H1 (cell line): ENCODE data around the gene ZMIZ1. TPM values are rescaled to one million over a fixed set of nuclear protein-coding genes. Genes with fewer than 3 reads are reported as not detected.
A peak's percentile ranks its signal among the peaks of the same experiment; 100 is the strongest.

Source experiments
- CTCF ChIA-PET: fragments of 300-600 bp; sonication (Branson Sonifier 250); formaldehyde crosslinking; loops from one replicate; lab custom pipeline; 2021; ENCODE audit not compliant: partially characterized antibody; lab: Charles Lee
- POLR2A ChIA-PET: fragments of 300-600 bp; sonication (Branson Sonifier 250); formaldehyde crosslinking; loops from one replicate; lab custom pipeline; 2021; ENCODE audit warnings: inconsistent platforms; ENCODE audit not compliant: partially characterized antibody; lab: Charles Lee
- DNase-seq, 2 experiments: peaks; one replicate each; pipeline versions ENCODE4 v3.0.0 to v3.0.0-alpha.2; 2010 to 2022; ENCODE audit warnings: low spot score in 2 of 2, low read depth in 1 of 2, mixed read lengths in 1 of 2
- FAIRE-seq: peaks from 2 replicates; lab custom pipeline; 2011; peaks lifted over from hg19 to GRCh38; lab: Jason Lieb, UNC
- H2AFZ ChIP-seq: 2 replicates; pipeline ENCODE4 v1.8.1; 2012; ENCODE audit warnings: low read length, inconsistent platforms
- H2AK5ac ChIP-seq: 2 replicates; pipeline ENCODE4 v1.6.1; 2013; ENCODE audit warnings: low read depth, low read length
- H2BK120ac ChIP-seq: replicated peaks from 2 replicates; pipeline ENCODE3; 2013; ENCODE audit warnings: low read depth, low read length, inconsistent platforms
- H2BK12ac ChIP-seq: 2 replicates; pipeline ENCODE4 v1.6.1; 2013; ENCODE audit warnings: low read depth, low read length
- H2BK15ac ChIP-seq: 2 replicates; pipeline ENCODE4 v1.6.1; 2013; ENCODE audit warnings: low read length
- H2BK20ac ChIP-seq: 2 replicates; pipeline ENCODE4 v1.6.1; 2013; ENCODE audit warnings: low read length
- H2BK5ac ChIP-seq: 2 replicates; pipeline ENCODE4 v1.6.1; 2013; ENCODE audit warnings: low read depth, low read length
- H3K14ac ChIP-seq: 2 replicates; pipeline ENCODE4 v1.6.1; 2013; ENCODE audit warnings: inconsistent platforms; ENCODE audit not compliant: insufficient read length
- H3K18ac ChIP-seq: 2 replicates; pipeline ENCODE4 v1.6.1; 2013; ENCODE audit warnings: low read length; ENCODE audit errors: extremely low read depth
- H3K23ac ChIP-seq: 2 replicates; pipeline ENCODE4 v1.6.1; 2013; ENCODE audit warnings: inconsistent platforms; ENCODE audit not compliant: insufficient read length
- H3K23me2 ChIP-seq: 2 replicates; pipeline ENCODE4 v1.6.1; 2013; ENCODE audit warnings: low read depth, low read length
- H3K27ac ChIP-seq: 2 replicates; pipeline ENCODE4 v1.6.1; 2011; ENCODE audit warnings: low read depth, low read length, inconsistent platforms
- H3K27me3 ChIP-seq, 4 experiments: replicated peaks in 1 of 4; 1 replicate in 1 of 4; 2 replicates in 3 of 4; pipeline versions ENCODE4 v1.6.1 to v1.8.1; 2011 to 2013; ENCODE audit warnings: low read length in 3 of 4, mild to moderate bottlenecking in 3 of 4, inconsistent platforms in 2 of 4, mixed read lengths in 2 of 4, moderate library complexity in 1 of 4; ENCODE audit not compliant: control insufficient read depth in 3 of 4, insufficient read depth in 3 of 4; ENCODE audit errors: extremely low read depth in 1 of 4
- H3K36me3 ChIP-seq, 4 experiments: 2 replicates each; pipeline versions ENCODE4 v1.6.1 to v1.8.1; 2011 to 2013; ENCODE audit warnings: mild to moderate bottlenecking in 4 of 4, low read length in 3 of 4, moderate library complexity in 2 of 4, control low read depth in 1 of 4, inconsistent platforms in 1 of 4; ENCODE audit not compliant: insufficient read depth in 4 of 4, control insufficient read depth in 2 of 4
- H3K4ac ChIP-seq: replicated peaks from 2 replicates; pipeline ENCODE3; 2013; ENCODE audit warnings: low read length, low read depth, mixed read lengths, inconsistent platforms; ENCODE audit not compliant: insufficient read length
- H3K4me1 ChIP-seq, 4 experiments: replicated peaks in 1 of 4; 1 replicate in 1 of 4; 2 replicates in 3 of 4; pipeline versions ENCODE4 v1.6.1 to v1.8.1; 2011 to 2013; ENCODE audit warnings: low read length in 3 of 4, inconsistent platforms in 2 of 4, mixed read lengths in 1 of 4; ENCODE audit not compliant: insufficient read depth in 4 of 4, control insufficient read depth in 3 of 4
- H3K4me2 ChIP-seq, 2 experiments: 2 replicates each; pipeline versions ENCODE4 v1.6.1 to v1.8.1; 2011 to 2013; ENCODE audit warnings: low read depth in 2 of 2, low read length in 2 of 2, control low read depth in 1 of 2, inconsistent platforms in 1 of 2, mild to moderate bottlenecking in 1 of 2; ENCODE audit not compliant: insufficient read depth in 1 of 2
- H3K4me3 ChIP-seq, 4 experiments: fragments of 200-600, 300-600 bp in 1 of 4; sonication (generic), shearing (Covaris generic), sonication (Bioruptor Twin) in 1 of 4; 2 replicates each; pipeline versions ENCODE4 v1.5.1 to v1.8.1; 2011 to 2016; ENCODE audit warnings: low read length in 4 of 4, low read depth in 3 of 4, control low read depth in 2 of 4, inconsistent platforms in 2 of 4, mild to moderate bottlenecking in 2 of 4, mixed read lengths in 1 of 4, moderate library complexity in 1 of 4; ENCODE audit not compliant: insufficient read depth in 2 of 4; ENCODE audit errors: extremely low read depth in 1 of 4
- H3K56ac ChIP-seq: replicated peaks from 2 replicates; pipeline ENCODE3; 2013; ENCODE audit warnings: low read depth, mild to moderate bottlenecking, mixed read lengths, low read length, inconsistent platforms; ENCODE audit not compliant: insufficient read length
- H3K79me1 ChIP-seq: 2 replicates; pipeline ENCODE4 v1.6.1; 2013; ENCODE audit warnings: low read depth, low read length, control low read depth
- H3K79me2 ChIP-seq, 2 experiments: 2 replicates each; pipeline versions ENCODE4 v1.6.1 to v1.8.1; 2012 to 2013; ENCODE audit warnings: low read length in 2 of 2, mild to moderate bottlenecking in 2 of 2, inconsistent platforms in 1 of 2; ENCODE audit not compliant: insufficient read depth in 2 of 2, control insufficient read depth in 1 of 2
- H3K9ac ChIP-seq, 4 experiments: replicated peaks in 1 of 4; 1 replicate in 1 of 4; 2 replicates in 3 of 4; pipeline versions ENCODE4 v1.6.1 to v1.8.1; 2011 to 2013; ENCODE audit warnings: low read depth in 3 of 4, low read length in 3 of 4, control low read depth in 2 of 4, mild to moderate bottlenecking in 2 of 4, moderate library complexity in 2 of 4, inconsistent platforms in 1 of 4; ENCODE audit errors: extremely low read depth in 1 of 4
- H3K9me3 ChIP-seq, 2 experiments: 2 replicates each; pipeline versions ENCODE4 v1.6.1 to v1.8.1; 2012 to 2013; ENCODE audit warnings: mild to moderate bottlenecking in 2 of 2, moderate library complexity in 2 of 2, control low read depth in 1 of 2, inconsistent platforms in 1 of 2, low read depth in 1 of 2, low read length in 1 of 2, mixed read lengths in 1 of 2; ENCODE audit not compliant: insufficient read depth in 2 of 2
- H4K20me1 ChIP-seq, 2 experiments: replicated peaks in 1 of 2; 2 replicates each; pipeline versions ENCODE3 to v1.8.1; 2011 to 2013; ENCODE audit warnings: inconsistent platforms in 2 of 2, low read length in 2 of 2, mild to moderate bottlenecking in 1 of 2; ENCODE audit not compliant: insufficient read depth in 2 of 2, control insufficient read depth in 1 of 2
- H4K5ac ChIP-seq: 2 replicates; pipeline ENCODE4 v1.6.1; 2013; ENCODE audit warnings: low read length, low read depth, mixed read lengths, inconsistent platforms; ENCODE audit not compliant: insufficient read length
- H4K8ac ChIP-seq: 2 replicates; pipeline ENCODE4 v1.8.0; 2013; ENCODE audit warnings: mild to moderate bottlenecking, moderate library complexity, low read length, inconsistent platforms; ENCODE audit not compliant: insufficient read depth; ENCODE audit errors: extremely low read depth
- H4K91ac ChIP-seq: replicated peaks from 2 replicates; pipeline ENCODE3; 2013; ENCODE audit warnings: low read length, mixed read lengths, inconsistent platforms; ENCODE audit not compliant: insufficient read length
- RAD21 ChIP-seq, 2 experiments: IDR thresholded peaks in 1 of 2; conservative IDR thresholded peaks in 1 of 2; 2 replicates each; pipeline ENCODE4 v1.6.1; 2011; ENCODE audit warnings: low read depth in 2 of 2, low read length in 2 of 2, improper control_type of control experiment in 1 of 2, inconsistent platforms in 1 of 2, mild to moderate bottlenecking in 1 of 2, moderate library complexity in 1 of 2
- YY1 ChIP-seq: IDR thresholded peaks from 2 replicates; pipeline ENCODE4 v1.6.1; 2011; ENCODE audit warnings: low read depth, mild to moderate bottlenecking, low read length
- WGBS, 2 experiments: shearing (Covaris generic) in 1 of 2; methylation state at CpG; one replicate each; pipeline versions ENCODE4 v1.1.6 to v1.1.7; 2013 to 2015; ENCODE audit warnings: low lambda C conversion rate in 2 of 2, mixed read lengths in 2 of 2, inconsistent platforms in 1 of 2, low coverage in 1 of 2, missing lambda C conversion rate in 1 of 2; ENCODE audit not compliant: insufficient replicate concordance in 2 of 2, insufficient coverage in 1 of 2, insufficient read length in 1 of 2; ENCODE audit errors: extremely low coverage in 1 of 2, missing lambda C conversion rate in 1 of 2; 5-methylcytosine and 5-hydroxymethylcytosine counted together
- polyA plus RNA-seq, 7 experiments: library from polyadenylated mRNA; depleted of rRNA in 3 of 7; stranded (reverse) in 5 of 7; unstranded in 2 of 7; fragments of >200 nt in 5 of 7; fragments of 200-250 nt in 2 of 7; gene quantifications; 1 replicate in 5 of 7; 2 replicates in 1 of 7; 4 replicates in 1 of 7; pipeline versions ENCODE4 v1.2.1 to v1.2.3, GENCODE V29; 2011 to 2013; ENCODE audit warnings: missing spikeins in 2 of 7, mixed read lengths in 2 of 7
- total RNA-seq: library from RNA; stranded (reverse); fragmentation: NEBNext Ultra II Directional; extraction: Animal tissue kit (Norgen Biotek cat#: 25700); gene quantifications from 2 replicates; pipeline ENCODE4 v1.2.1, GENCODE V29; 2021

Gene ZMIZ1
- total and polyA plus RNA-seq, 2 of the 8 experiments (the other 6 are each of a cell fraction or from before 2014, with no cell fraction given) = 8.1 to 28.0 TPM

DNA sequence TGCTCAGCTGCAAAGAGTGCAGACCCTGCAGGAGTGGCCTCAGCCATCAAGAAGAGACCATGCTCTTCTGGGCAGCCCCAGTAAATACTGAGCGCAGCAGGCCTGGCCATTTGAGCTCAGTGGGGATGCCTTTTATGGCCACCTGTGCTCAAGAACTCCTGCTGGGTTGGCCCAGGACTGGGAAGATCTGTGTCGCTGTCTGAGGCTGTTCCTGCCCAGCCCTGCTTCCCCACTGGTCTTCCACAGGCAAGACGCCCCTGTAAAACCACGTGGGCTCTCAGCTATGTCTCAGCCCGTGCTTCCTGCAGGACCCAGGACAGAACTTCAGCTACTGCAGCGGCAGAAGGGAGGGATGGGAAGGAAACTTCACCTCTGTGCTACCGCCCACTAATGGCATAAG, 268.0 kb downstream of the ZMIZ1 start:
- no peak overlapping the region for H2BK20ac ChIP-seq
- H3K4me1 ChIP-seq = peaks cover 0 to 11% (median 0%) of the 10 kb centered on the region in 4 experiments; a peak in 3 of 7 replicates
- FAIRE-seq = no peak
- no peaks in the 10 kb centered on the region for H3K36me3 ChIP-seq
- no peaks in the 10 kb centered on the region for H3K27me3 ChIP-seq
- no peak overlapping the region for H2AK5ac ChIP-seq
- no peak overlapping the region for H4K91ac ChIP-seq
- no peak overlapping the region for H3K27ac ChIP-seq
- TF ChIP-seq YY1 (no peak), RAD21 (IDR thresholded peaks at IDR 0.05 in 1 of 2, conservative IDR thresholded peaks at IDR 0.05 in 1 of 2; ENCODE audit: low read depth in 2 of 2, low read length in 2 of 2) (0 out of 4 replicates have a peak, but pooled peaks of 1 of the 2 experiments have one; percentile 5)
- no peak overlapping the region for H3K9ac ChIP-seq
- ChIA-PET CTCF (interaction anchor here (0.7 to 4.5 kb wide), 3 partner anchors 8 to 14 kb away, joined by 4 to 29 read pairs (median 13); no protein-coding TSS in a partner anchor), POLR2A (interaction anchor here (0.7 to 1.2 kb wide), 2 partner anchors 10 to 53 kb away, joined by 3 to 5 read pairs; no protein-coding TSS in a partner anchor)
- no peaks in the 10 kb centered on the region for H3K79me2 ChIP-seq
- H2BK15ac ChIP-seq = no peak overlapping the region
- H3K4ac ChIP-seq = no peak overlapping the region
- H2BK5ac ChIP-seq = no peak overlapping the region
- no peak overlapping the region for H3K23ac ChIP-seq
- no peak for DNase-seq
- H3K23me2 ChIP-seq = no peaks in the 10 kb centered on the region
- H4K5ac ChIP-seq = no peak overlapping the region
- H3K14ac ChIP-seq = no peak overlapping the region
- no peak overlapping the region for H4K8ac ChIP-seq
- no peak overlapping the region for H2BK120ac ChIP-seq
- WGBS, 2 experiments = 76% methylated on average over 7 of the region's 7 CpGs; no CpG with 5 or more reads in 1 of the 2 experiments
- no peak overlapping the region for H3K4me3 ChIP-seq
- no peak overlapping the region for H2BK12ac ChIP-seq
- peaks cover 2 to 4% of the 10 kb centered on the region in 2 experiments; a peak in 2 of 4 replicates for H3K9me3 ChIP-seq
- no peaks in the 10 kb centered on the region for H4K20me1 ChIP-seq
- H3K56ac ChIP-seq = no peak overlapping the region
- H3K18ac ChIP-seq = no peak overlapping the region
- H2AFZ ChIP-seq = no peak overlapping the region
- no peaks in the 10 kb centered on the region for H3K79me1 ChIP-seq
- no peak overlapping the region for H3K4me2 ChIP-seq
